ENCODE results near the gene SPANXN3. TPM values are rescaled to one million over a fixed set of nuclear protein-coding genes. Genes with fewer than 3 reads are reported as not detected.

SPANXN3 gene
- total RNA-seq, 4 donors from 2014 or later: not detected

- no peak overlapping the region for H3K27ac ChIP-seq
- no peaks in the 10 kb centered on the region for H3K4me1 ChIP-seq
- 75% methylated on average over 1 of the region's 1 CpG; no CpG with 5 or more reads in 1 of the 2 donors for WGBS, 2 donors (ENCODE audit: low coverage in 1 of 2)
- TF ChIP-seq POLR2A (IDR thresholded peaks at IDR 0.05) (no peak), POLR2AphosphoS5 (IDR thresholded peaks at IDR 0.05) (no peak), EP300 (IDR thresholded peaks at IDR 0.05) (no peak), CTCF (IDR thresholded peaks at IDR 0.05) (no peak)
- H3K9me3 ChIP-seq: no peaks in the 10 kb centered on the region
- H3K4me3 ChIP-seq: no peak overlapping the region
- H3K27me3 ChIP-seq: no peaks in the 10 kb centered on the region
- no peaks in the 10 kb centered on the region for H3K36me3 ChIP-seq
- no peak for ATAC-seq
These were observed 44.8 kb downstream of the SPANXN3 start for GRCh38 chrX:143472347-143472938.

- ATAC-seq: no peak
- no peak overlapping the region for H3K27ac ChIP-seq
- no peaks in the 10 kb centered on the region for H3K27me3 ChIP-seq
- WGBS, 2 donors (ENCODE audit: low coverage in 1 of 2): 17 to 31% methylated on average over 1 of the region's 1 CpG
- no peak for TF ChIP-seq POLR2AphosphoS5 (IDR thresholded peaks at IDR 0.05)
- TF ChIP-seq EP300 (IDR thresholded peaks at IDR 0.05): no peak
- no peak for TF ChIP-seq CTCF (IDR thresholded peaks at IDR 0.05)
- no peak for TF ChIP-seq POLR2A (IDR thresholded peaks at IDR 0.05)
- H3K4me1 ChIP-seq: no peaks in the 10 kb centered on the region
- no peaks in the 10 kb centered on the region for H3K9me3 ChIP-seq
- H3K36me3 ChIP-seq: no peaks in the 10 kb centered on the region
- no peak overlapping the region for H3K4me3 ChIP-seq
These were observed 51.1 kb downstream of the SPANXN3 start for GRCh38 chrX:143466130-143466529.

- H3K4me3 ChIP-seq: no peak overlapping the region
- peak; percentile 28 for ATAC-seq
- no peaks in the 10 kb centered on the region for H3K4me1 ChIP-seq
- H3K27ac ChIP-seq: no peak overlapping the region
- no peaks in the 10 kb centered on the region for H3K36me3 ChIP-seq
- 58 to 81% methylated on average over 2 to 4 of the region's 10 CpGs for WGBS, 2 donors (ENCODE audit: low coverage in 1 of 2)
- no peak for TF ChIP-seq POLR2A (IDR thresholded peaks at IDR 0.05)
- TF ChIP-seq CTCF (IDR thresholded peaks at IDR 0.05): no peak
- TF ChIP-seq POLR2AphosphoS5 (IDR thresholded peaks at IDR 0.05): no peak
- TF ChIP-seq EP300 (IDR thresholded peaks at IDR 0.05): no peak
- no peaks in the 10 kb centered on the region for H3K27me3 ChIP-seq
- no peaks in the 10 kb centered on the region for H3K9me3 ChIP-seq
These were observed 54.6 kb downstream of the SPANXN3 start for GRCh38 chrX:143462696-143463095.

DNA sequence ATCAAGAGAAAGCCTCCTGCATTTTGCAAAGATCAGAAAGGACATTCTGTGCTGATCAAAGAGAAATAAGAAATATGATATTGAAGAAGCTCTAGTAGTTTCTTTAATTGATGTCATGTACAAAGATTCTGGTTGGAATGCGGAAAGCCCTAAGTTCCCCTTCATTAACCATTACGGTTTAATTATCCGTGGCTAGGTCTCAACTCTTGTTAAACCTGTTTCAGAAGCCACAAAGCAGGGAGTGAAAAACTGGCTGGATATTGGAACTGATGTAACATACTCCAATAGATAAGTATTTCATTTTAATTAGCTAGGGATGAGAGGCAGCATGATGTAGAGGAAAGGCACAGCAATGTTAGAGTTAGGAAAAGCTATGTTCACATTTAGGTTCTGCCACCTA lies 55.7 kb downstream of the SPANXN3 start:
- WGBS, 2 donors (ENCODE audit: low coverage in 1 of 2): 83 to 96% methylated on average over 3 of the region's 3 CpGs
- Histone ChIP-seq H3K36me3 (no peaks in the 10 kb centered on the region), H3K4me3 (no peak overlapping the region), H3K4me1 (no peaks in the 10 kb centered on the region), H3K27ac (no peak overlapping the region), H3K9me3 (no peaks in the 10 kb centered on the region), H3K27me3 (no peaks in the 10 kb centered on the region)
- TF ChIP-seq EP300 (IDR thresholded peaks at IDR 0.05): no peak
- TF ChIP-seq POLR2AphosphoS5 (IDR thresholded peaks at IDR 0.05): no peak
- no peak for TF ChIP-seq POLR2A (IDR thresholded peaks at IDR 0.05)
- TF ChIP-seq CTCF (IDR thresholded peaks at IDR 0.05): no peak
- no peak for ATAC-seq

Other genes starting within 250 kb of the SPANXN3 start
- gene SLITRK4, start 118.6 kb upstream of the SPANXN3 start, total RNA-seq: 1 to 10 TPM in 3 of 4 donors, under 1 TPM in 1; 0.35 to 2.7 (median 1.4) TPM
- not detected for gene SPANXN2, start 203.3 kb upstream of the SPANXN3 start, total RNA-seq

Measured in gastroesophageal sphincter (tissue), 4 donors.